HepG2 (cell line): ENCODE measurements around the gene PYGB. TPM values are rescaled to one million over a fixed set of nuclear protein-coding genes. Genes with fewer than 3 reads are reported as not detected.

Experiments used
- ADNP ChIP-seq: sonication (generic); formaldehyde crosslinking; IDR thresholded peaks from 2 replicates; pipeline ENCODE4 v1.4.0; 2020; ENCODE audit warnings: missing genetic modification reagents
- BRD4 ChIP-seq: sonication (generic); formaldehyde crosslinking; IDR thresholded peaks from 2 replicates; pipeline ENCODE4 v1.4.0; 2020; ENCODE audit warnings: missing genetic modification reagents
- DZIP1 ChIP-seq: sonication (generic); formaldehyde crosslinking; IDR thresholded peaks from 2 replicates; pipeline ENCODE4 v1.5.0; 2020; ENCODE audit warnings: mild to moderate bottlenecking, missing genetic modification reagents
- GLI4 ChIP-seq: sonication (generic); formaldehyde crosslinking; IDR thresholded peaks from 2 replicates; pipeline ENCODE4 v1.5.1; 2020; ENCODE audit warnings: missing genetic modification reagents, mild to moderate bottlenecking, moderate library complexity, borderline replicate concordance
- HDAC6 ChIP-seq: fragments of 200-600 bp; sonication (generic); IDR thresholded peaks from 2 replicates; pipeline ENCODE4 v1.7.0; 2017; ENCODE audit warnings: mild to moderate bottlenecking, antibody characterized with exemption, low read length, low read depth
- HHEX ChIP-seq: IDR thresholded peaks from 2 replicates; pipeline ENCODE4 v1.6.1; 2016; ENCODE audit warnings: control low read depth
- KAT7 ChIP-seq: IDR thresholded peaks from 2 replicates; pipeline ENCODE4 v1.6.1; 2018; ENCODE audit warnings: borderline replicate concordance, missing compliant biosample characterization
- NCOA2 ChIP-seq: sonication (generic); formaldehyde crosslinking; IDR thresholded peaks from 2 replicates; pipeline ENCODE4 v1.8.0; 2022; ENCODE audit warnings: inconsistent platforms
- NR0B2 ChIP-seq: sonication (generic); formaldehyde crosslinking; IDR thresholded peaks from 2 replicates; pipeline ENCODE4 v1.4.0; 2020; ENCODE audit warnings: mild to moderate bottlenecking, missing genetic modification reagents
- RFX5 ChIP-seq: IDR thresholded peaks from 2 replicates; pipeline ENCODE4 v1.6.1; 2011; ENCODE audit warnings: low read depth, low read length, improper control_type of control experiment
- SETDB1 ChIP-seq: sonication (generic); formaldehyde crosslinking; IDR thresholded peaks from 2 replicates; pipeline ENCODE4 v1.5.1; 2020; ENCODE audit warnings: missing genetic modification reagents, mild to moderate bottlenecking, borderline replicate concordance
- ZBTB7A ChIP-seq: sonication (generic); formaldehyde crosslinking; IDR thresholded peaks from 2 replicates; pipeline ENCODE4 v1.8.0; 2022; ENCODE audit warnings: mild to moderate bottlenecking, missing genetic modification reagents
- ZFY ChIP-seq: sonication (generic); formaldehyde crosslinking; IDR thresholded peaks from 2 replicates; pipeline ENCODE4 v1.4.0; 2020; ENCODE audit warnings: missing genetic modification reagents
- ZNF318 ChIP-seq: sonication (generic); formaldehyde crosslinking; IDR thresholded peaks from 2 replicates; pipeline ENCODE4 v1.4.0; 2020; ENCODE audit warnings: mild to moderate bottlenecking, missing genetic modification reagents
- ZNF354B ChIP-seq: sonication (generic); formaldehyde crosslinking; IDR thresholded peaks from 2 replicates; pipeline ENCODE4 v1.8.0; 2022; ENCODE audit warnings: mild to moderate bottlenecking, missing genetic modification reagents
- ZNF446 ChIP-seq: sonication (generic); formaldehyde crosslinking; IDR thresholded peaks from 2 replicates; pipeline ENCODE4 v1.5.0; 2020; ENCODE audit warnings: mild to moderate bottlenecking, missing genetic modification reagents
- ZNF549 ChIP-seq: sonication (generic); formaldehyde crosslinking; IDR thresholded peaks from 2 replicates; pipeline ENCODE4 v1.5.0; 2020; ENCODE audit warnings: missing genetic modification reagents
- ZNF598 ChIP-seq: sonication (generic); formaldehyde crosslinking; IDR thresholded peaks from 2 replicates; pipeline ENCODE4 v1.5.1; 2020; ENCODE audit warnings: mild to moderate bottlenecking, missing genetic modification reagents, borderline replicate concordance
- ZNF660 ChIP-seq: sonication (generic); formaldehyde crosslinking; IDR thresholded peaks from 2 replicates; pipeline ENCODE4 v1.5.1; 2020; ENCODE audit warnings: mild to moderate bottlenecking, low read depth, missing genetic modification reagents, borderline replicate concordance
- polyA plus RNA-seq, 8 experiments: library from polyadenylated mRNA; depleted of rRNA in 3 of 8; stranded (reverse) in 7 of 8; unstranded in 1 of 8; fragments of >200 nt; fragmentation: Illumina TruSeq in 4 of 8; extraction: Trizol in 4 of 8; gene quantifications; 2 replicates each; pipeline versions ENCODE4 v1.2.1 to v1.2.3, GENCODE V29; 2011 to 2016; ENCODE audit warnings: low read depth in 4 of 8, missing spikeins in 1 of 8, mixed read lengths in 1 of 8; ENCODE audit not compliant: insufficient read depth in 1 of 8
- total RNA-seq, 5 experiments: library from RNA; depleted of rRNA; stranded (reverse); fragments of >200 nt; fragmentation: Illumina TruSeq; extraction: Trizol; gene quantifications; 2 replicates each; pipeline ENCODE4 v1.2.3, GENCODE V29; 2016; ENCODE audit warnings: low read depth in 1 of 5

PYGB gene
- total and polyA plus RNA-seq, 2 of the 13 experiments (the other 11 are each of a cell fraction or from before 2014, with no cell fraction given) = 24.2 to 86.3 TPM

GRCh38 chr20:25227317-25227831 is 20.5 kb upstream of the PYGB start (continued):
- TF ChIP-seq ZNF318 (CRISPR knock-in tag) (no peak), ZNF549 (no peak), ZFY (CRISPR knock-in tag) (no peak; the same call in 1 of the 2 replicates), BRD4 (no peak), KAT7 (CRISPR knock-in tag) (no peak), NR0B2 (no peak), GLI4 (no peak), ZBTB7A (CRISPR knock-in tag) (no peak), ZNF598 (no peak), ZNF446 (no peak), NCOA2 (0 out of 2 replicates have a peak, but pooled peaks have one; percentile 20), ZNF354B (CRISPR knock-in tag) (0 out of 2 replicates have a peak, but pooled peaks have one; percentile 45), ADNP (CRISPR knock-in tag) (no peak), HDAC6 (no peak), RFX5 (no peak), ZNF660 (CRISPR knock-in tag) (no peak), DZIP1 (CRISPR knock-in tag) (no peak), HHEX (CRISPR knock-in tag) (no peak), SETDB1 (CRISPR knock-in tag) (no peak)
